ENCODE results near the gene GNG7. TPM values are rescaled to one million over a fixed set of nuclear protein-coding genes. Genes with fewer than 3 reads are reported as not detected.

The GNG7 gene
- total RNA-seq, 1 experiment from 2014 or later = 1.1 TPM

- Histone ChIP-seq H3K27me3 (ENCODE audit: low read length) (no peaks in the 10 kb centered on the region), H3K4me2 (ENCODE audit: low read length) (peak overlapping the region; percentile 71), H3K9ac (ENCODE audit: low read length) (no peak overlapping the region), H4K20me1 (ENCODE audit: low read length) (no peaks in the 10 kb centered on the region), H2AFZ (ENCODE audit: low read length) (peak overlapping the region; percentile 53; the same call in 1 of the 2 replicates), H3K4me3 (ENCODE audit: low read length) (no peak overlapping the region), H3F3A (ENCODE audit: low read length, unreplicated experiment) (no peaks in the 10 kb centered on the region), H3K27ac (ENCODE audit: low read length) (no peak overlapping the region), H3K4me1 (ENCODE audit: insufficient read depth, low read length) (peaks cover 22% of the 10 kb centered on the region), H3K9me2 (replicated peaks; ENCODE audit: low read length) (no peaks in the 10 kb centered on the region), H3K36me3 (ENCODE audit: low read depth, low read length) (no peaks in the 10 kb centered on the region), H3K79me2 (ENCODE audit: low read length) (no peaks in the 10 kb centered on the region), H3K9me3 (ENCODE audit: low read length) (no peaks in the 10 kb centered on the region)
- ChIA-PET CTCF (no interaction called here), POLR2A (ENCODE audit: unreplicated experiment) (no interaction called here)
- DNase-seq (peak; percentile 35), ATAC-seq (peak; percentile 42)
- intact Hi-C loops (cut with micrococcal nuclease) = no loop called here
- no peak for TF ChIP-seq EZH2 (IDR thresholded peaks at IDR 0.05; ENCODE audit: low read length, unreplicated experiment)
- no peak for TF ChIP-seq CTCF (conservative IDR thresholded peaks at IDR 0.05; ENCODE audit: low read depth, low read length)
- TF ChIP-seq EZH2phosphoT487 (IDR thresholded peaks at IDR 0.05; ENCODE audit: borderline replicate concordance, low read length) = no peak
- BruUV-seq (replicated peaks) = no TSS peak
Measured at GRCh38 chr19:2726904-2727639, 24.6 kb upstream of the GNG7 start.

GRCh38 chr19:2726160-2726855, 23.8 kb upstream of the GNG7 start:
- POLR2A ChIA-PET (ENCODE audit: unreplicated experiment) = no interaction called here
- H3K9me3 ChIP-seq (ENCODE audit: low read length) = no peaks in the 10 kb centered on the region
- H3K4me2 ChIP-seq (ENCODE audit: low read length) = peak overlapping the region; percentile 71
- no peaks in the 10 kb centered on the region for H4K20me1 ChIP-seq (ENCODE audit: low read length)
- no peaks in the 10 kb centered on the region for H3F3A ChIP-seq (ENCODE audit: low read length, unreplicated experiment)
- H3K9ac ChIP-seq (ENCODE audit: low read length) = no peak overlapping the region
- H2AFZ ChIP-seq (ENCODE audit: low read length) = 0 out of 2 replicates have a peak overlapping the region, but pooled peaks have one; percentile 53
- no TSS peak for BruUV-seq (replicated peaks)
- H3K27me3 ChIP-seq (ENCODE audit: low read length) = no peaks in the 10 kb centered on the region
- no peak overlapping the region for H3K4me3 ChIP-seq (ENCODE audit: low read length)
- no peak for ATAC-seq
- H3K4me1 ChIP-seq (ENCODE audit: insufficient read depth, low read length) = peaks cover 22% of the 10 kb centered on the region
- no peaks in the 10 kb centered on the region for H3K9me2 ChIP-seq (replicated peaks; ENCODE audit: low read length)
- DNase-seq = no peak
- H3K79me2 ChIP-seq (ENCODE audit: low read length) = no peaks in the 10 kb centered on the region
- H3K27ac ChIP-seq (ENCODE audit: low read length) = no peak overlapping the region
- intact Hi-C loops (cut with micrococcal nuclease) = no loop called here
- H3K36me3 ChIP-seq (ENCODE audit: low read depth, low read length) = no peaks in the 10 kb centered on the region
- CTCF ChIA-PET = no interaction called here
- TF ChIP-seq EZH2 (IDR thresholded peaks at IDR 0.05; ENCODE audit: low read length, unreplicated experiment) = no peak
- TF ChIP-seq EZH2phosphoT487 (IDR thresholded peaks at IDR 0.05; ENCODE audit: borderline replicate concordance, low read length) = no peak
- no peak for TF ChIP-seq CTCF (conservative IDR thresholded peaks at IDR 0.05; ENCODE audit: low read depth, low read length)

- Histone ChIP-seq H3K9me2 (replicated peaks; ENCODE audit: low read length) (no peaks in the 10 kb centered on the region), H3K27me3 (ENCODE audit: low read length) (no peaks in the 10 kb centered on the region), H3K36me3 (ENCODE audit: low read depth, low read length) (no peaks in the 10 kb centered on the region), H3K27ac (ENCODE audit: low read length) (no peak overlapping the region), H4K20me1 (ENCODE audit: low read length) (no peaks in the 10 kb centered on the region), H3K9ac (ENCODE audit: low read length) (no peak overlapping the region), H3K4me1 (ENCODE audit: insufficient read depth, low read length) (peaks cover 22% of the 10 kb centered on the region), H3K4me2 (ENCODE audit: low read length) (no peak overlapping the region), H3K4me3 (ENCODE audit: low read length) (no peak overlapping the region), H3K9me3 (ENCODE audit: low read length) (no peaks in the 10 kb centered on the region), H3F3A (ENCODE audit: low read length, unreplicated experiment) (no peaks in the 10 kb centered on the region), H3K79me2 (ENCODE audit: low read length) (no peaks in the 10 kb centered on the region), H2AFZ (ENCODE audit: low read length) (no peak overlapping the region)
- no TSS peak for BruUV-seq (replicated peaks)
- DNase-seq = no peak
- ChIA-PET CTCF (interaction anchor here (1.5 kb wide), 1 partner anchor 76 kb away, joined by 8 read pairs; no protein-coding TSS in a partner anchor), POLR2A (ENCODE audit: unreplicated experiment) (no interaction called here)
- no peak for ATAC-seq
- no peak for TF ChIP-seq EZH2 (IDR thresholded peaks at IDR 0.05; ENCODE audit: low read length, unreplicated experiment)
- TF ChIP-seq CTCF (conservative IDR thresholded peaks at IDR 0.05; ENCODE audit: low read depth, low read length) = no peak
- TF ChIP-seq EZH2phosphoT487 (IDR thresholded peaks at IDR 0.05; ENCODE audit: borderline replicate concordance, low read length) = no peak
- intact Hi-C loops (cut with micrococcal nuclease) = no loop called here
Measured at GRCh38 chr19:2724148-2724557, 21.7 kb upstream of the GNG7 start.
